HepG2 (cell line): Measurements from ENCODE around the gene MFSD2B. TPM values are rescaled to one million over a fixed set of nuclear protein-coding genes. Genes with fewer than 3 reads are reported as not detected.
A peak's percentile ranks its signal among the peaks of the same experiment; 100 is the strongest.

ENCODE experiments used
- ELF3 ChIP-seq: IDR thresholded peaks from 2 replicates; pipeline ENCODE4 v1.6.1; 2016; ENCODE audit warnings: missing genetic modification reagents, missing compliant biosample characterization
- ERF ChIP-seq: IDR thresholded peaks from 2 replicates; pipeline ENCODE4 v1.6.1; 2018; ENCODE audit warnings: missing biosample characterization, missing genetic modification reagents
- KLF6 ChIP-seq: IDR thresholded peaks from 2 replicates; pipeline ENCODE4 v1.8.0; 2016; ENCODE audit warnings: missing biosample characterization, missing genetic modification reagents
- LCORL ChIP-seq, 2 experiments: fragments of 450-650 bp in 1 of 2; sonication (generic) in 1 of 2; formaldehyde crosslinking in 1 of 2; IDR thresholded peaks; 2 replicates each; pipeline versions ENCODE4 v1.5.0 to v1.6.1; 2017 to 2020; ENCODE audit warnings: antibody characterized with exemption in 1 of 2, missing genetic modification reagents in 1 of 2
- MIER3 ChIP-seq: IDR thresholded peaks from 2 replicates; pipeline ENCODE4 v1.6.1; 2016; ENCODE audit warnings: missing compliant biosample characterization, borderline replicate concordance
- NR2F2 ChIP-seq: IDR thresholded peaks from 2 replicates; pipeline ENCODE4 v1.6.1; 2012; ENCODE audit warnings: low read depth, inconsistent platforms, borderline replicate concordance
- POGK ChIP-seq: sonication (generic); formaldehyde crosslinking; conservative IDR thresholded peaks from 2 replicates; pipeline ENCODE4 v1.8.0; 2022; ENCODE audit warnings: mild to moderate bottlenecking, moderate library complexity, missing genetic modification reagents
- SOX5 ChIP-seq: IDR thresholded peaks from 2 replicates; pipeline ENCODE4 v1.6.1; 2016; ENCODE audit warnings: borderline replicate concordance
- SOX6 ChIP-seq, 2 experiments: fragments of 450-650 bp in 1 of 2; sonication (generic) in 1 of 2; formaldehyde crosslinking in 1 of 2; IDR thresholded peaks; 2 replicates each; pipeline versions ENCODE4 v1.4.0 to v1.6.1; 2017 to 2020; ENCODE audit warnings: antibody characterized with exemption in 1 of 2, mild to moderate bottlenecking in 1 of 2, missing genetic modification reagents in 1 of 2
- TCF12 ChIP-seq, 2 experiments: fragments of 450-650 bp in 1 of 2; sonication (generic) in 1 of 2; formaldehyde crosslinking in 1 of 2; IDR thresholded peaks; 2 replicates each; pipeline versions ENCODE4 v1.6.1 to v1.8.0; 2017 to 2022; ENCODE audit warnings: antibody characterized with exemption in 1 of 2, mild to moderate bottlenecking in 1 of 2, missing genetic modification reagents in 1 of 2, moderate library complexity in 1 of 2
- THAP11 ChIP-seq: IDR thresholded peaks from 2 replicates; pipeline ENCODE4 v1.6.1; 2016; ENCODE audit warnings: missing biosample characterization, missing genetic modification reagents
- XBP1 ChIP-seq: sonication (generic); formaldehyde crosslinking; IDR thresholded peaks from 2 replicates; pipeline ENCODE4 v1.5.0; 2020; ENCODE audit warnings: missing genetic modification reagents
- ZEB1 ChIP-seq: IDR thresholded peaks from 2 replicates; pipeline ENCODE4 v1.6.1; 2012; ENCODE audit warnings: mild to moderate bottlenecking, low read depth, inconsistent platforms; ENCODE audit not compliant: insufficient replicate concordance
- ZKSCAN8 ChIP-seq: IDR thresholded peaks from 2 replicates; pipeline ENCODE4 v1.6.1; 2016; ENCODE audit warnings: borderline replicate concordance, missing genetic modification reagents, missing compliant biosample characterization
- ZNF136 ChIP-seq: sonication (generic); formaldehyde crosslinking; IDR thresholded peaks from 2 replicates; pipeline ENCODE4 v1.8.1; 2022; ENCODE audit warnings: low read depth, mild to moderate bottlenecking, moderate library complexity, missing genetic modification reagents
- ZNF296 ChIP-seq: sonication (generic); formaldehyde crosslinking; conservative IDR thresholded peaks from 2 replicates; pipeline ENCODE4 v1.5.0; 2020; ENCODE audit warnings: mild to moderate bottlenecking, missing genetic modification reagents
- ZNF30 ChIP-seq: sonication (generic); formaldehyde crosslinking; IDR thresholded peaks from 2 replicates; pipeline ENCODE4 v1.5.0; 2020; ENCODE audit warnings: mild to moderate bottlenecking, missing genetic modification reagents
- ZNF441 ChIP-seq: sonication (generic); formaldehyde crosslinking; IDR thresholded peaks from 2 replicates; pipeline ENCODE4 v1.7.0; 2021; ENCODE audit warnings: missing genetic modification reagents, borderline replicate concordance
- ZNF616 ChIP-seq: sonication (generic); formaldehyde crosslinking; IDR thresholded peaks from 2 replicates; pipeline ENCODE4 v1.5.0; 2020; ENCODE audit warnings: low read depth, mild to moderate bottlenecking, missing genetic modification reagents
- polyA plus RNA-seq, 8 experiments: library from polyadenylated mRNA; depleted of rRNA in 3 of 8; stranded (reverse) in 7 of 8; unstranded in 1 of 8; fragments of >200 nt; fragmentation: Illumina TruSeq in 4 of 8; extraction: Trizol in 4 of 8; gene quantifications; 2 replicates each; pipeline versions ENCODE4 v1.2.1 to v1.2.3, GENCODE V29; 2011 to 2016; ENCODE audit warnings: low read depth in 4 of 8, missing spikeins in 1 of 8, mixed read lengths in 1 of 8; ENCODE audit not compliant: insufficient read depth in 1 of 8
- total RNA-seq, 5 experiments: library from RNA; depleted of rRNA; stranded (reverse); fragments of >200 nt; fragmentation: Illumina TruSeq; extraction: Trizol; gene quantifications; 2 replicates each; pipeline ENCODE4 v1.2.3, GENCODE V29; 2016; ENCODE audit warnings: low read depth in 1 of 5
- TF ChIP-seq, protein P1 (sequence below): sonication (generic); formaldehyde crosslinking; IDR thresholded peaks from 2 replicates; pipeline ENCODE4 v1.5.0; 2020; ENCODE audit warnings: mild to moderate bottlenecking, missing genetic modification reagents

Gene MFSD2B
- total and polyA plus RNA-seq, 2 of the 13 experiments (the other 11 are each of a cell fraction or from before 2014, with no cell fraction given) = 0.21 to 0.93 TPM

- TF ChIP-seq ZNF296 (CRISPR knock-in tag) = peak; percentile 81; the same call in 1 of the 2 replicates
- peak; percentile 67; the same call in 1 of the 2 replicates for TF ChIP-seq THAP11 (CRISPR knock-in tag)
- peak; percentile 28; the same call in 1 of the 2 replicates for TF ChIP-seq ZNF136 (CRISPR knock-in tag)
- TF ChIP-seq SOX6 (IDR thresholded peaks at IDR 0.05) = 0 out of 2 replicates have a peak, but pooled peaks have one; percentile 24
- TF ChIP-seq SOX6 (CRISPR knock-in tag; IDR thresholded peaks at IDR 0.05) = peak; percentile 100
- TF ChIP-seq KLF6 (CRISPR knock-in tag) = peak; percentile 60; the same call in 1 of the 2 replicates
- TF ChIP-seq ZNF441 (CRISPR knock-in tag) = peak; percentile 68; the same call in 1 of the 2 replicates
- 0 out of 2 replicates have a peak, but pooled peaks have one; percentile 16 for TF ChIP-seq NR2F2
- peak; percentile 80; the same call in 1 of the 2 replicates for TF ChIP-seq ZKSCAN8 (CRISPR knock-in tag)
- no peak for TF ChIP-seq TCF12 (IDR thresholded peaks at IDR 0.05)
- TF ChIP-seq TCF12 (CRISPR knock-in tag; IDR thresholded peaks at IDR 0.05) = no peak
- no peak; the same call in none of the 2 replicates for TF ChIP-seq POGK (CRISPR knock-in tag)
- TF ChIP-seq, protein P1, sequence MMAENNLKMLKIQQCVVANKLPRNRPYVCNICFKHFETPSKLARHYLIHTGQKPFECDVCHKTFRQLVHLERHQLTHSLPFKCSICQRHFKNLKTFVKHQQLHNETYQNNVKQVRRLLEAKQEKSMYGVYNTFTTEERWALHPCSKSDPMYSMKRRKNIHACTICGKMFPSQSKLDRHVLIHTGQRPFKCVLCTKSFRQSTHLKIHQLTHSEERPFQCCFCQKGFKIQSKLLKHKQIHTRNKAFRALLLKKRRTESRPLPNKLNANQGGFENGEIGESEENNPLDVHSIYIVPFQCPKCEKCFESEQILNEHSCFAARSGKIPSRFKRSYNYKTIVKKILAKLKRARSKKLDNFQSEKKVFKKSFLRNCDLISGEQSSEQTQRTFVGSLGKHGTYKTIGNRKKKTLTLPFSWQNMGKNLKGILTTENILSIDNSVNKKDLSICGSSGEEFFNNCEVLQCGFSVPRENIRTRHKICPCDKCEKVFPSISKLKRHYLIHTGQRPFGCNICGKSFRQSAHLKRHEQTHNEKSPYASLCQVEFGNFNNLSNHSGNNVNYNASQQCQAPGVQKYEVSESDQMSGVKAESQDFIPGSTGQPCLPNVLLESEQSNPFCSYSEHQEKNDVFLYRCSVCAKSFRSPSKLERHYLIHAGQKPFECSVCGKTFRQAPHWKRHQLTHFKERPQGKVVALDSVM (CRISPR knock-in tag) = peak; percentile 63
- TF ChIP-seq XBP1 (CRISPR knock-in tag) = no peak
- peak; percentile 74; the same call in 1 of the 2 replicates for TF ChIP-seq ELF3
- no peak for TF ChIP-seq ZNF30 (CRISPR knock-in tag)
- peak; percentile 100 for TF ChIP-seq SOX5
- 0 out of 2 replicates have a peak, but pooled peaks have one; percentile 8 for TF ChIP-seq ZNF616
- no peak for TF ChIP-seq LCORL (IDR thresholded peaks at IDR 0.05)
- TF ChIP-seq LCORL (CRISPR knock-in tag; IDR thresholded peaks at IDR 0.05) = peak; percentile 88
- TF ChIP-seq MIER3 (CRISPR knock-in tag) = 0 out of 2 replicates have a peak, but pooled peaks have one; percentile 59
- peak; percentile 69 for TF ChIP-seq ZEB1
- TF ChIP-seq ERF (CRISPR knock-in tag) = peak; percentile 42; the same call in 1 of the 2 replicates
Measured at GRCh38 chr2:24015562-24016375, 5.9 kb downstream of the MFSD2B start (continued).
